Neural cell (in vitro differentiated cells): ENCODE data around the gene HMX1.

ENCODE experiments used
- CTCF ChIP-seq: fragments of 450-650 bp; IDR thresholded peaks from 2 replicates; pipeline ENCODE4 v1.5.1; 2014; ENCODE audit warnings: antibody characterized with exemption, mild to moderate bottlenecking, moderate library complexity; ENCODE audit not compliant: poor library complexity, severe bottlenecking
- EP300 ChIP-seq: fragments of 450-650 bp; conservative IDR thresholded peaks from 2 replicates; pipeline ENCODE4 v1.6.1; 2014; ENCODE audit warnings: antibody characterized with exemption, mild to moderate bottlenecking, moderate library complexity; ENCODE audit not compliant: poor library complexity, severe bottlenecking
- EZH2 ChIP-seq: fragments of 200-600, 300-800 bp; shearing (Covaris generic), sonication (generic); IDR thresholded peaks from 2 replicates; pipeline ENCODE4 v1.6.1; 2014; ENCODE audit warnings: antibody characterized with exemption, low read length, borderline replicate concordance, mild to moderate bottlenecking; ENCODE audit not compliant: insufficient read depth, poor library complexity, severe bottlenecking
- MXI1 ChIP-seq: fragments of 450-650 bp; conservative IDR thresholded peaks from 2 replicates; pipeline ENCODE4 v1.6.1; 2014; ENCODE audit warnings: antibody characterized with exemption, mild to moderate bottlenecking; ENCODE audit not compliant: poor library complexity, severe bottlenecking
- POLR2AphosphoS5 ChIP-seq: IDR thresholded peaks from 2 replicates; pipeline ENCODE4 v1.6.1; 2012
- RAD21 ChIP-seq: fragments of 450-650 bp; conservative IDR thresholded peaks from 2 replicates; pipeline ENCODE4 v1.6.1; 2014; ENCODE audit warnings: antibody characterized with exemption, mild to moderate bottlenecking, moderate library complexity
- REST ChIP-seq: IDR thresholded peaks from 2 replicates; pipeline ENCODE4 v1.6.1; 2012; ENCODE audit warnings: borderline replicate concordance

- no peak for TF ChIP-seq MXI1
- TF ChIP-seq CTCF: no peak
- TF ChIP-seq EP300: no peak
- no peak for TF ChIP-seq POLR2AphosphoS5
- TF ChIP-seq RAD21: no peak
- TF ChIP-seq REST: no peak
- no peak for TF ChIP-seq EZH2
These were observed 39.3 kb downstream of the HMX1 start for GRCh38 chr4:8832113-8832915.
